Common myeloid progenitor, CD34-positive (primary cell): ENCODE results near the gene TBL1XR1.
A peak's percentile ranks its signal among the peaks of the same experiment; 100 is the strongest.

Source experiments
- CTCF ChIA-PET: fragments of 350-600 bp; sonication (Branson Sonifier 250); formaldehyde crosslinking; loops from one replicate; lab custom pipeline; 2021; ENCODE audit warnings: antibody characterized with exemption; lab: Charles Lee
- POLR2A ChIA-PET: fragments of 350-600 bp; sonication (Branson Sonifier 250); formaldehyde crosslinking; loops from one replicate; lab custom pipeline; 2021; ENCODE audit warnings: antibody characterized with exemption; lab: Charles Lee
- DNase-seq, 3 donors: peaks; one replicate each; pipeline versions ENCODE4 v3.0.0 to v3.0.0-alpha.2; 2013
- H3K27ac ChIP-seq, 2 experiments: 1 replicate in 1 of 2; 2 replicates in 1 of 2; pipeline ENCODE4 v1.7.0; 2013; ENCODE audit warnings: inconsistent platforms in 2 of 2, low read length in 2 of 2, mild to moderate bottlenecking in 2 of 2, low read depth in 1 of 2, moderate library complexity in 1 of 2; ENCODE audit not compliant: severe bottlenecking in 2 of 2, insufficient read depth in 1 of 2, poor library complexity in 1 of 2
- H3K27me3 ChIP-seq, 5 experiments: replicated peaks in 2 of 5; 1 replicate in 3 of 5; 2 replicates in 2 of 5; pipeline versions ENCODE4 v1.6.1 to v1.7.0; 2013; ENCODE audit warnings: low read length in 4 of 5, mild to moderate bottlenecking in 2 of 5, moderate library complexity in 2 of 5, inconsistent platforms in 1 of 5; ENCODE audit not compliant: insufficient read depth in 5 of 5, control insufficient read depth in 4 of 5
- H3K36me3 ChIP-seq, 4 experiments: 1 replicate in 2 of 4; 2 replicates in 2 of 4; pipeline versions ENCODE4 v1.6.1 to v1.7.0; 2013; ENCODE audit warnings: low read length in 3 of 4, control low read depth in 1 of 4, mild to moderate bottlenecking in 1 of 4; ENCODE audit not compliant: control insufficient read depth in 4 of 4, insufficient read depth in 4 of 4
- H3K4me1 ChIP-seq, 4 experiments: 1 replicate in 3 of 4; 2 replicates in 1 of 4; pipeline versions ENCODE4 v1.6.1 to v1.7.1; 2013; ENCODE audit warnings: low read length in 3 of 4, mild to moderate bottlenecking in 3 of 4, control low read depth in 1 of 4, inconsistent platforms in 1 of 4, moderate library complexity in 1 of 4; ENCODE audit not compliant: control insufficient read depth in 4 of 4, insufficient read depth in 4 of 4; ENCODE audit errors: control extremely low read depth in 1 of 4
- H3K4me3 ChIP-seq, 7 experiments: 1 replicate in 4 of 7; 2 replicates in 3 of 7; pipeline versions ENCODE4 v1.5.1 to v1.7.0; 2013; ENCODE audit warnings: mild to moderate bottlenecking in 7 of 7, low read length in 6 of 7, moderate library complexity in 6 of 7, inconsistent platforms in 2 of 7, low read depth in 2 of 7, control low read depth in 1 of 7; ENCODE audit not compliant: insufficient read depth in 4 of 7, control insufficient read depth in 1 of 7; ENCODE audit errors: extremely low read depth in 1 of 7
- H3K9me3 ChIP-seq, 5 experiments: 1 replicate in 4 of 5; 2 replicates in 1 of 5; pipeline versions ENCODE4 v1.6.1 to v1.7.1; 2013; ENCODE audit warnings: low read length in 4 of 5, mild to moderate bottlenecking in 2 of 5, inconsistent platforms in 1 of 5, low read depth in 1 of 5, moderate library complexity in 1 of 5; ENCODE audit not compliant: control insufficient read depth in 4 of 5, insufficient read depth in 2 of 5; ENCODE audit errors: control extremely low read depth in 1 of 5
- WGBS: methylation state at CpG from one replicate; pipeline ENCODE4 v1.1.5; 2013; ENCODE audit not compliant: insufficient coverage; 5-methylcytosine and 5-hydroxymethylcytosine counted together

Gene TBL1XR1

GRCh38 chr3:177069514-177070329, 127.6 kb downstream of the TBL1XR1 start:
- Histone ChIP-seq H3K27ac (no peak overlapping the region), H3K4me3 (no peak overlapping the region), H3K4me1 (no peaks in the 10 kb centered on the region), H3K9me3 (no peaks in the 10 kb centered on the region), H3K27me3 (no peaks in the 10 kb centered on the region), H3K36me3 (peaks cover 0 to 13% (median 6%) of the 10 kb centered on the region in 4 experiments)
- DNase-seq = peak in 2 of 3 donors; percentile 55 to 67
- ChIA-PET CTCF (interaction anchor here (0.7 to 1.6 kb wide), 5 partner anchors 9 to 259 kb away, joined by 3 to 5 read pairs (median 4); no protein-coding TSS in a partner anchor), POLR2A (no interaction called here)
- 100% methylated on average over 4 of the region's 6 CpGs for WGBS

- H3K36me3 ChIP-seq = peaks cover 0 to 7% (median 2%) of the 10 kb centered on the region in 4 experiments
- no peak overlapping the region for H3K27ac ChIP-seq
- H3K9me3 ChIP-seq = no peaks in the 10 kb centered on the region
- H3K27me3 ChIP-seq = no peaks in the 10 kb centered on the region
- H3K4me3 ChIP-seq = no peak overlapping the region
- no peaks in the 10 kb centered on the region for H3K4me1 ChIP-seq
- ChIA-PET POLR2A (no interaction called here), CTCF (interaction anchor here (0.7 to 1.8 kb wide), 6 partner anchors 8 to 260 kb away, joined by 3 to 5 read pairs (median 4); no protein-coding TSS in a partner anchor)
- WGBS = 100% methylated on average over 1 of the region's 3 CpGs
- no peak for DNase-seq
Measured at GRCh38 chr3:177068967-177069366, 128.3 kb downstream of the TBL1XR1 start.

- Histone ChIP-seq H3K4me1 (peaks cover 0 to 2% (median 0%) of the 10 kb centered on the region in 4 experiments), H3K27me3 (no peaks in the 10 kb centered on the region), H3K4me3 (no peak overlapping the region), H3K9me3 (no peaks in the 10 kb centered on the region), H3K36me3 (peaks cover 0 to 8% (median 6%) of the 10 kb centered on the region in 4 experiments), H3K27ac (no peak overlapping the region)
- 100% methylated on average over 1 of the region's 2 CpGs for WGBS
- DNase-seq = peak in 1 of 3 donors; percentile 22
- ChIA-PET CTCF (no interaction called here), POLR2A (interaction anchor here (0.5 kb wide), 1 partner anchor 724 kb away, joined by 3 read pairs; no protein-coding TSS in a partner anchor)
Measured at GRCh38 chr3:177066068-177066467, 131.2 kb downstream of the TBL1XR1 start.

GRCh38 chr3:177065285-177066033, 131.8 kb downstream of the TBL1XR1 start:
- Histone ChIP-seq H3K36me3 (peaks cover 0 to 9% (median 8%) of the 10 kb centered on the region in 4 experiments), H3K27me3 (no peaks in the 10 kb centered on the region), H3K4me3 (no peak overlapping the region), H3K9me3 (no peaks in the 10 kb centered on the region), H3K27ac (no peak overlapping the region), H3K4me1 (peaks cover 0 to 2% (median 0%) of the 10 kb centered on the region in 4 experiments)
- CTCF ChIA-PET = no interaction called here
- no CpG with 5 or more reads among the region's 3 CpGs for WGBS
- POLR2A ChIA-PET = no interaction called here
- no peak for DNase-seq

GRCh38 chr3:177062052-177062732, 135.1 kb downstream of the TBL1XR1 start:
- no peak overlapping the region for H3K4me3 ChIP-seq
- no peak overlapping the region for H3K27ac ChIP-seq
- no peaks in the 10 kb centered on the region for H3K27me3 ChIP-seq
- no peaks in the 10 kb centered on the region for H3K9me3 ChIP-seq
- ChIA-PET CTCF (interaction anchor here (0.8 kb wide), 1 partner anchor 768 kb away, joined by 3 read pairs; no protein-coding TSS in a partner anchor), POLR2A (interaction anchor here (0.7 kb wide), 1 partner anchor 166 kb away, joined by 4 read pairs; no protein-coding TSS in a partner anchor)
- peaks cover 2 to 18% (median 12%) of the 10 kb centered on the region in 4 experiments for H3K36me3 ChIP-seq
- 100% methylated on average over 2 of the region's 2 CpGs for WGBS
- H3K4me1 ChIP-seq = peaks cover 0 to 2% (median 0%) of the 10 kb centered on the region in 4 experiments
- DNase-seq = peak in 2 of 3 donors; percentile 34 to 38

GRCh38 chr3:177061369-177061768, 135.9 kb downstream of the TBL1XR1 start:
- WGBS = 54% methylated on average over 2 of the region's 4 CpGs
- ChIA-PET CTCF (interaction anchor here (0.8 kb wide), 1 partner anchor 768 kb away, joined by 3 read pairs; no protein-coding TSS in a partner anchor), POLR2A (no interaction called here)
- DNase-seq = no peak
- H3K27me3 ChIP-seq = no peaks in the 10 kb centered on the region
- H3K4me1 ChIP-seq = peaks cover 0 to 2% (median 0%) of the 10 kb centered on the region in 4 experiments
- H3K27ac ChIP-seq = no peak overlapping the region
- no peak overlapping the region for H3K4me3 ChIP-seq
- H3K36me3 ChIP-seq = peaks cover 2 to 18% (median 13%) of the 10 kb centered on the region in 4 experiments
- no peaks in the 10 kb centered on the region for H3K9me3 ChIP-seq
